ENCODE data around the gene SLC5A10.
"Not testable (repeated sequence)": the region's sequence is repeated elsewhere in the genome, so short reads cannot be mapped to it uniquely, and the experiment has no call there.

The SLC5A10 gene

DNA sequence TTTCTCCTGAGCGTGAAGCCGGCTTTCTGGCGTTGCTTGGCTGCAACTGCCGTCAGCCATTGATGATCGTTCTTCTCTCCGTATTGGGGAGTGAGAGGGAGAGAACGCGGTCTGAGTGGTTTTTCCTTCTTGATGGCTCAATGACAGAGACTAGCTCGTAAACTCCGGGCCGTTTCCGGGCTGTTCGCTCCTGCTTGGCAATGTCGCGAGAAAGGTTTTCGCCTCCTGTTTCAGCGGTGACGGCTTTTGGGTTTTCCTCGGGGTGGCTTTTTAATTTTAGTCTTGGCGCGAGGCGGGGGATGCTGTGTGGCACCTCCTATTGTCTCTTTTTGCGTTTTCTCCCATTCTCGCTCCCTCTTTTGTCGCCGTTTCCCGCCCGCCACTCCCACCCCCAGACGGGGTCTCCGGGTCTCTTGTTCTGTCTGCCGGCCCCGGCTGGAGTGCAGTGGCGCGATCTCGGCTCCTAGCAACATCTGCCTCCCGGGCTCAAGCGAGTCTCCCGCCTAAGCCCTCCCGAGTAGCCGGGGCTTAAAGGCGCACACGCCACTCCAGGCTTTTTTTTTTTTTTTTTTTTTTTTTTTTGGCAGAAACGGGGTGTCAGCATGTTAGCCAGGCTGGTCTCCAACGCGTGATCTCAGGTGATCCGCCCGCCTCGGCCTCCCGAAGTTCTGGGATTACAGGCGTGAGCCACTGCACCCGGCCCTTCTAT is 110.2 kb downstream of the SLC5A10 start:
- H3K9ac ChIP-seq (ENCODE audit: low read depth in 1 of 2, low read length in 2 of 2); H3K4me1 ChIP-seq (ENCODE audit: control insufficient read depth in 1 of 2, insufficient read depth in 2 of 2, low read length in 2 of 2); H3K27ac ChIP-seq (ENCODE audit: low read depth, low read length); H3K36me3 ChIP-seq (ENCODE audit: control insufficient read depth in 1 of 2, insufficient read depth in 2 of 2, low read length in 2 of 2); H3K9me3 ChIP-seq (ENCODE audit: control insufficient read depth in 1 of 2, low read length in 2 of 2); H3K27me3 ChIP-seq (ENCODE audit: control insufficient read depth in 1 of 2, insufficient read depth in 2 of 2, low read length in 2 of 2); H3K4me3 ChIP-seq (ENCODE audit: low read depth in 1 of 2, low read length in 2 of 2): not testable (repeated sequence)

DNA sequence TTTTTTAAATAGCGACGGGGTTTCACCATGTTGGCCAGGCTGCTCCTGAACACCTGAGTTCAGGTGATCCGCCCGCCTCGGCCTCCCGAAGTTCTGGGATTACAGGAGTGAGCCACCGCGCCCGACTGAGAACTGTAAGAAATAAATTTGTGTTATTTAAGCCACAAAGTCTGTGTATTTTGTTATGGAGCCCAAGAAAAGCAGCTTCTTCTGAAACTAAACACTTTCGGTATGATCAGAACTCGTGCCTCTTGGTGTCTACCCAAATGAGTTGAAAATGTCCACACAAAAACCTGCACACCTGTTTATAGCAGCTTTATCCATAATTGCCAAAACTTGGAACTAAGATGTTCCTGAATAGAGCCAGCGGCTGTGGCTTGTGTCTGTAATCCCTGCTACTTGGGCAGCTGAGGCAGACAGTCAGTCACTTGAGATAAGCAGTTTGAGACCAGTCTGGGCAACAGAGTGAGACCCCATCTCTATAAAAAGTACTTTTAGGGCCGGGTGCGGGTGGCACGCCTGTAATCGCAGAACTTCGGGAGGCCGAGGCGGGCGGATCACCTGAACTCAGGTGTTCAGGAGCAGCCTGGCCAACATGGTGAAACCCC is 110.9 kb downstream of the SLC5A10 start:
- H3K4me1 ChIP-seq (ENCODE audit: control insufficient read depth in 1 of 2, insufficient read depth in 2 of 2, low read length in 2 of 2); H3K27me3 ChIP-seq (ENCODE audit: control insufficient read depth in 1 of 2, insufficient read depth in 2 of 2, low read length in 2 of 2); H3K36me3 ChIP-seq (ENCODE audit: control insufficient read depth in 1 of 2, insufficient read depth in 2 of 2, low read length in 2 of 2); H3K27ac ChIP-seq (ENCODE audit: low read depth, low read length); H3K9ac ChIP-seq (ENCODE audit: low read depth in 1 of 2, low read length in 2 of 2); H3K9me3 ChIP-seq (ENCODE audit: control insufficient read depth in 1 of 2, low read length in 2 of 2); H3K4me3 ChIP-seq (ENCODE audit: low read depth in 1 of 2, low read length in 2 of 2): not testable (repeated sequence)

DNA sequence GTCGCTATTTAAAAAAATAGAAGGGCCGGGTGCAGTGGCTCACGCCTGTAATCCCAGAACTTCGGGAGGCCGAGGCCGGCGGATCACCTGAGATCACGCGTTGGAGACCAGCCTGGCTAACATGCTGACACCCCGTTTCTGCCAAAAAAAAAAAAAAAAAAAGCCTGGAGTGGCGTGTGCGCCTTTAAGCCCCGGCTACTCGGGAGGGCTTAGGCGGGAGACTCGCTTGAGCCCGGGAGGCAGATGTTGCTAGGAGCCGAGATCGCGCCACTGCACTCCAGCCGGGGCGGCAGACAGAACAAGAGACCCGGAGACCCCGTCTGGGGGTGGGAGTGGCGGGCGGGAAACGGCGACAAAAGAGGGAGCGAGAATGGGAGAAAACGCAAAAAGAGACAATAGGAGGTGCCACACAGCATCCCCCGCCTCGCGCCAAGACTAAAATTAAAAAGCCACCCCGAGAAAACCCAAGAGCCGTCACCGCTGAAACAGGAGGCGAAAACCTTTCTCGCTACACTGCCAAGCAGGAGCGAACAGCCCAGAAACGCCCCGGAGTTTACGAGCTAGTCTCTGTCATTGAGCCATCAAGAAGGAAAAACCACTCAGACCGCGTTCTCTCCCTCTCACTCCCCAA is 111.5 kb downstream of the SLC5A10 start:
- not testable (repeated sequence) for H3K9ac ChIP-seq (ENCODE audit: low read depth in 1 of 2, low read length in 2 of 2); H3K27me3 ChIP-seq (ENCODE audit: control insufficient read depth in 1 of 2, insufficient read depth in 2 of 2, low read length in 2 of 2); H3K4me1 ChIP-seq (ENCODE audit: control insufficient read depth in 1 of 2, insufficient read depth in 2 of 2, low read length in 2 of 2); H3K9me3 ChIP-seq (ENCODE audit: control insufficient read depth in 1 of 2, low read length in 2 of 2); H3K4me3 ChIP-seq (ENCODE audit: low read depth in 1 of 2, low read length in 2 of 2); H3K36me3 ChIP-seq (ENCODE audit: control insufficient read depth in 1 of 2, insufficient read depth in 2 of 2, low read length in 2 of 2); H3K27ac ChIP-seq (ENCODE audit: low read depth, low read length)

DNA sequence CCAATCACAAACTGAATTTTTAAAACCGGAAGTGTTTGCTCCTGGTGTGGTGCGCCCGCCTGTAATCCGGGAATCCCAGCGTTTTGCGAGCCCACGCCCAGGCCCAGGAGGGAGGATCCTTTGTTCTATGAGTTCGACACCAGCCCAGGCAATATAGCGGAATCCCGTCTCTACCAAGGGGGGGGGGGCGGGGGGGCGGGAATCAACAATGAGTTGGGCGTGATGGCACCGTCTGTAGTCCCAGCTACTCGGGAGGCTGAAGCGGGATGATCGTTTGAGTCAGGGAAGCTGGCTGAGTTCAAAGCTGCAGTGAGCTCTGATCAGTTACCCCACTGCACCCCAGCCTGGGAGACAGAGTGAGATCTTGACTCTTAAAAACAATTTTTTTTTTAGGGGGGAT is 112.4 kb downstream of the SLC5A10 start:
- not testable (repeated sequence) for H3K4me3 ChIP-seq (ENCODE audit: low read depth in 1 of 2, low read length in 2 of 2); H3K9me3 ChIP-seq (ENCODE audit: control insufficient read depth in 1 of 2, low read length in 2 of 2); H3K9ac ChIP-seq (ENCODE audit: low read depth in 1 of 2, low read length in 2 of 2); H3K36me3 ChIP-seq (ENCODE audit: control insufficient read depth in 1 of 2, insufficient read depth in 2 of 2, low read length in 2 of 2); H3K27ac ChIP-seq (ENCODE audit: low read depth, low read length); H3K4me1 ChIP-seq (ENCODE audit: control insufficient read depth in 1 of 2, insufficient read depth in 2 of 2, low read length in 2 of 2); H3K27me3 ChIP-seq (ENCODE audit: control insufficient read depth in 1 of 2, insufficient read depth in 2 of 2, low read length in 2 of 2)

DNA sequence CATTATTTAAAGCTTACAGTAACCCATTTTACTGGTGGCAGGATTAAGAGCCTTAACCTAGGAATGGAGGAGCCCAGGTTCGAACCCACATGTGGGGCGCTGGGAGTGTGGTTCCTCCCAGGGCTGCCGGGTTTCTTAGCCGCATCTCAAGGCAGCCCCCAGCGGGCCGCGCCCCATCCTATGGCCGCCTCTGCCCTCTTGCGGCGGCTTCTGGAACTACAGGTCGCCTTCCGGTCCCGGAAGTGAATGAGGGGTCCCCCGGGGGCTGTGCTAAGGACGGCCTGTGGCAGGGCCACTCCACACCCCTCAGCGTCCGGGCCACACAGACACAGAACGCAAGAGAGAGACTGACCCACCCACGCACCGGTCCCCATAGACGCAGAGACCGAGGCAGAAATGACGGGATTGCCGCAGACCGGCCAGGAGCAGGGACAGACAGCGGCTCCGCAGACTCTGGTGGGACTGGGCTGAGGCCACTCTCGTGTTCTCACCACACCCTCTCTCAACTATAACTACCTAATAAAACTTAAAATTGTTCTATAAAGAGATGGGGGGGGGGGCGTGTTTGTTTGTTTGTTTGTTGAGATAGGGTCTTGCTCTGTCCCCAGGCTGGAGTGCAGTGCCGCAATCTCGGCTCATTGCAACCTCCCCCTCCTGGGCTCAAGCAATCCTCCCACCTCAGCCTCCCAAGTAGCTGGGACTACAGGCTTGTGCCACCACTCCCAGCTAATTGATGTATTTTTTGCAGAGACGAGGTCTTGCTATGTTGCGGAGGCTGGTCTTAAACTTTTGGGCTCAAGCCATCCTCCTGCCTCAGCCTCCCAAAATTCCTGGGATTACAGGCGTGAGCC is 118.6 kb downstream of the SLC5A10 start:
- H3K4me1 ChIP-seq (ENCODE audit: control insufficient read depth in 1 of 2, insufficient read depth in 2 of 2, low read length in 2 of 2): not testable (repeated sequence)

More for the DNA sequence above, 118.6 kb downstream of the SLC5A10 start:
- H3K4me3 ChIP-seq (ENCODE audit: low read depth in 1 of 2, low read length in 2 of 2); H3K27me3 ChIP-seq (ENCODE audit: control insufficient read depth in 1 of 2, insufficient read depth in 2 of 2, low read length in 2 of 2); H3K9me3 ChIP-seq (ENCODE audit: control insufficient read depth in 1 of 2, low read length in 2 of 2); H3K9ac ChIP-seq (ENCODE audit: low read depth in 1 of 2, low read length in 2 of 2); H3K36me3 ChIP-seq (ENCODE audit: control insufficient read depth in 1 of 2, insufficient read depth in 2 of 2, low read length in 2 of 2); H3K27ac ChIP-seq (ENCODE audit: low read depth, low read length): not testable (repeated sequence)
